Stimulated activated CD8-positive, alpha-beta memory T cell treated with anti-CD3 and anti-CD28 coated beads, Interleukin-4, amount 100 ng/mL, for 48 hours (primary cell): ENCODE measurements around the gene PNCK.

Experiments used
- DNase-seq: peaks from one replicate; pipeline ENCODE4 v3.0.0-alpha.2; 2020

The PNCK gene

DNA sequence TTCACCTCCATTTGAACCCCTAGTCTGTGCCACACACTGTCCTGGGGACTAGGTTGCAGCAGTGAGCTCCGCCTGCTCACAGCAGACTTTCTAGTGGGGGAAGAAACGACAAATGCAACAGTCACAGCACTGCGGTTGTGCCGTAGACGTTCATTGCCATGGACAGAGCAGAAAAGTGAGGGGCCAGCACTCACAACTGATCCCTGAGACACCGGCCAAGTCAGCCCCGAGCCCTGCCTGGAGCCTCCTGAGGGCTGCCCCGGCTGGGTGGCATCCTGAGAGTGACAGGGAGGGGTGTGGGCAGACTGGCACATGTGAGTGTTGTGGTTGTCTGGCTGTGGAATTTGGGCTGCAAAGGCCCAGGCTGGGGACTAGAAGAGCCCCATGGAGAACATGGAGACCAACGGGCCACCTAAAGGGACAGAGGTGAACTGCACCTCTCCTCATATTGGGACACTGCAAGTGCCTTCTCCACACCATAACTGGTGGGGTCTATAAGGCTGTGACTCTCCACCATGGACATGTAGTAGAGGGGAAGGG is 22.0 kb downstream of the PNCK start:
- no peak for DNase-seq

DNA sequence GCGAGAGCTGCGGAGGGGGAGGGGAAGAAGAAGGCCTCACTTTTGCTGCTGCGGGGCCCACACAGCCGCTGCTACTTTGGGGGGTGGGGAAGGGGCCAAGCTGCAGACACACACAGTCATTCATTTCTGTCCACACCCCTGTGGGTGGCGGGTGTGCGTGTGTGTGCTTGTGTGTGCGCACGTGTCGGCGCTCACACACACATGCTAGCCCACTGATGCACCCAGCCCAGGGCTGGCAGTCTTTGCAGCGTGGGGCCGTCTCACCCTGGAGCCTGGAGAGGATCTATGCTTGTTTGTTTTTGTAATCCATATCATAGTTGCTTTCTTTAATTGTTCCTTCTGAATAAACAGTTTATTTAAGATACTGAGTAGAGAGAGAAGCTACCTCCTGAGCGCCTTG is 22.7 kb downstream of the PNCK start:
- no peak for DNase-seq

DNA sequence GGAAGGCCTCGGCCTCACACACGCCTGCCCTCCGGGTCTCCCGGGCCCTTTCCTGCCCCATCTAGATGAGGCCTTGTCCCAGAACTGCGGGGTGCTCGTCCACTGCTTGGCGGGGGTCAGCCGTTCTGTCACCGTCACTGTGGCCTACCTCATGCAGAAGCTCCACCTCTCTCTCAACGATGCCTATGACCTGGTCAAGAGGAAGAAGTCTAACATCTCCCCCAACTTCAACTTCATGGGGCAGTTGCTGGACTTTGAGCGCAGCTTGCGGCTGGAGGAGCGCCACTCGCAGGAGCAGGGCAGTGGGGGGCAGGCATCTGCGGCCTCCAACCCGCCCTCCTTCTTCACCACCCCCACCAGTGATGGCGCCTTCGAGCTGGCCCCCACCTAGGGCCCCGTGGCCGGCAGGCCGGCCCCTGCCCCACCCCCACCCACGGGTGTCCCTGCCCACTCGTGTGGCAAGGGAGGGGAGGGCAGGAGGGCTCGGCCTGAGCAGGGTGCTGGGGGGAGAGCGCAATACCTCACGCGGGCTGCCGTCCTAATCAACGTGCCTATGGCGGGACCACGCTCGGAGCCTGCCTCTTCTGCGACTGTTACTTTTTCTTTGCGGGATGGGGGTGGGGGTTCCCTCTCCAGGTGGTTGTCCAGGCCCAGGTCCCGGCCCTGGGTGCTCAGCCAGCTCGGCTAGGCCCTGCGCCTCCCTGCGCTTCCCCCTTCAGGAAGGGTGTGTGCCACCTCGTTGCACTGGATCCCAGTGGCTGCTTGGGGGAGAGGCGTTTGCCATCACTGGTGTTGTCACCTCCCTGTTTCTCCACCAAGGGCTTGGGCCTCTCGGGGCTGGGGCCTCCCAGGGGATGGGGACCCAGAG is 23.5 kb downstream of the PNCK start:
- no peak for DNase-seq

DNA sequence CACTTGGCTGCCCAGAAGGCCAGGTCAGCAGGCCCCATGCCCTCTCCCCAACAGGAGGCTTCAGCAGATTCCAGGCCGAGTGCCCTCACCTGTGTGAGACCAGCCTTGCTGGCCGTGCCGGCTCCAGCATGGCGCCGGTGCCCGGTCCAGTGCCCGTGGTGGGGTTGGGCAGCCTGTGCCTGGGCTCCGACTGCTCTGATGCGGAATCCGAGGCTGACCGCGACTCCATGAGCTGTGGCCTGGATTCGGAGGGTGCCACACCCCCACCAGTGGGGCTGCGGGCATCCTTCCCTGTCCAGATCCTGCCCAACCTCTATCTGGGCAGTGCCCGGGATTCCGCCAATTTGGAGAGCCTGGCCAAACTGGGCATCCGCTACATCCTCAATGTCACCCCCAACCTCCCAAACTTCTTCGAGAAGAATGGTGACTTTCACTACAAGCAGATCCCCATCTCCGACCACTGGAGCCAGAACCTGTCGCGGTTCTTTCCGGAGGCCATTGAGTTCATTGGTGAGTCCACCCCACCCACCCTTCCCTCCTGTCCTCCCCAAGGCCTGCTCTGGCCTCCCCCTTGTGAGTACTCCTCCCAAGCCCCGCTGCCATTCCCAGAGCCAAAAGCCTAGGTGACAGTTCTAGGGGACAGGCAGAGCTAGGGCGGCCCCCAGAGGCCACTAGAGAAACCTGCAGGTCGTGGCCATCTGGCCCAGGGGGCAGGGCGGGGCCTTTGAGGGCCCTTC is 24.3 kb downstream of the PNCK start:
- peak; percentile 52 for DNase-seq

DNA sequence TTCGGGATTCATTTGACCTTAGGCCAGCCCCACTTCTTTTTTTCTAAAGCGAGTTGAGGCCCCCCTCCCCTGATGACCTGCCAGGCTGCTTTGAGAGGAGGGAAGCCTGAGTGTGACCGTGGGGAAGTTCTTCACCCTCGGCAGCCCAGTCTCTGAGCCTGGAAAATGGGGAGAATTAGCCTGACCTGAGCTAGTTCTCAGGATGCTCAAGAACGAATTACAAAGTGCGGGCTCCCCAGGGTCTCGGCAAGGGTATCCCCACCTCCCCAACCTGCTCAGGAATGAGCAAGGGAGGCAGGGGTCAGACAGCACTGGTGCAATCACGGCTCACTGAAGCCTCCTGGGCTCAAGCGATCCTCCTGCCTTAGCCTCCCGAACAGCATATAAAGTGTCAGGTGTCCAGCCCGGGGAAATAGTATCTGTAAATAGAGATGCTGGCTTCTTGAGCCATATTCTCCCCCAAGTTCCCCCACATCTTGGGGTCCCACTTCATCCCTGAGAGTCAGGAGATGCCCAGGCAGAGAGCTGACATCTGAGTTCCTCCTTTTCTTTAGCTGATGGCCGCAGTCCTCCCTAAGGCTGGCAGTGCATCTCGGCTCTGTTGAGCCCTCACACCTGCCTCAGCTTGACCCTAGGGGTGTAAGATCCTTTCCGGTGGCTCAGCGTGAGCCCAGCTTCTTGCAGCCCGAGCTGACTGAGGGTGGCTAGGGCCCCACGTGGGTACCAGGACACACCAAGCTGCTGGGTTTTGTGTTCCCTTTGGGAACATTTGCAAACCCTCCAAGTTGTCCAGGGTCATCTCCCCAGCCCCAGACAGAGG is 25.0 kb downstream of the PNCK start:
- DNase-seq, result no peak

DNA sequence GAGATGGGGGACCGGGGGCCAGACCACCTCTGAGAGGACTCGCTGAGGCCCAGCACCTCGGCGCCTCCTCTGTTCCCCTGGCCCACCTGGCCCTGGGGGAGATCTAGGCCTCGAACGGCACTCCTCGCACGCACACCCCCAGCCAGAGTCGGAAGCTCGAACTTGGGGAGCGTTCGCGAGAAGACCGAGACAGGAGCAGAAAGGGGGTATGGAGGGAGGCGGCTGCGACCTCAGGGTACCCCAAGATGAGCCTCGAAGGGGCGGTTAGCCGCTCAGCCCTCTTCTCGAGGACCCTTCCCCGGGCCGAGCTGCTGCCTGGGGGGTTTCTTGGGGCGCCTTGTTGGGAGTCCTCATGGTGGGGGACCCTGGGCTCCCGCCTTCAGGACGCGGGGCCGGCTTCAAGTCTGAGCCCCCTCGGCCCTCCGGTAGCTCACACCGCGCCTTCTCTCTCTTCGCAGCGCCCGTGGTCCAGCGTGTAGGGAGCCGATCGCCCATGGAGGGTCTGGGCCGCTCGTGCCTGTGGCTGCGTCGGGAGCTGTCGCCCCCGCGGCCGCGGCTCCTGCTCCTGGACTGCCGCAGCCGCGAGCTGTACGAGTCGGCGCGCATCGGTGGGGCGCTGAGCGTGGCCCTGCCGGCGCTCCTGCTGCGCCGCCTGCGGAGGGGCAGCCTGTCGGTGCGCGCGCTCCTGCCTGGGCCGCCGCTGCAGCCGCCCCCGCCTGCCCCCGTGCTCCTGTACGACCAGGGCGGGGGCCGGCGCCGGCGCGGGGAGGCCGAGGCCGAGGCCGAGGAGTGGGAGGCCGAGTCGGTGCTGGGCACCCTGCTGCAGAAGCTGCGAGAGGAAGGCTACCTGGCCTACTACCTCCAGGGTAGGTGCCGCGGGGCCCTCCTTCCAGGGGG is 25.9 kb downstream of the PNCK start:
- DNase-seq, result no peak

DNA sequence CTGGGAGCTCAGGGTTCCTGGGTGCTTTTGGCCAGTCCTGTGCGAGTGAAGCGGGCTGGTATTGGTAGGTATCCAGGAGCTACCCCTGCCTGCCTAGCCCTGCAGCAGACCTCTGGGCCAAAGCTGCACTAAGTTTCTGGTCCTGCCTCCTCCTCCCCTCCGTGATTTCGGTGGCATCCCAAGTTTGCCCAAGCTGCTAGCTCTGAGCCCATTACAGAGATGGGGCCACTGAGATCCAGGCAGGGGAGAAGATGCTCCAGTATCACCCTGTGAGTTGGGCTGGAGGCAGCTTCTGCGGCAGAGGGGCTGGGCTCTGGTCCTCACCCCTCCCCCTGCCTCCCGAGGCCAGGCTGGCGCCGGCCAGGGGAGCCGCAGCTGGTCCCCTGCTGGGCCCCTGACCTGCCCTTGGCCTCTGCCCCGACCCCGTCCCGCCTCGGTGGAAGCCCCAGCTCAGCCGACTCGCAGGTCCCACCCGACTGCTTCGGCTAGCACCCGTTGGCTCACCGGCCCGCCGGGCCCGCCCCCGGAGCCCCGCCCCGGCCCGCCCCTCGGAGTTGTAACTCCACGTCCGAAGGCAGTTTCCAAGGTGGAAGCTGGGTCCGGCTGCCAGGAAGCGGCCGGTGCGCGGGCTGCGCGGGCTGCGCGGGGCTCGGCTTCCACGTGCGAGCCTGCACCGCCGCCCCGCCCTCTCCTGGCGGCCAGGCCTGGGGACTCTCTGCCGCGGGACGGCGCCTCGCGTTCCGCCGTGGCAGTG is 26.8 kb downstream of the PNCK start, which contains the start of gene DUSP9:
DUSP9 (plus strand) TSS at position 584 of the 754 bp plus-strand sequence. CDS start 751 bp downstream, outside the sequence.
- no peak for DNase-seq

DNA sequence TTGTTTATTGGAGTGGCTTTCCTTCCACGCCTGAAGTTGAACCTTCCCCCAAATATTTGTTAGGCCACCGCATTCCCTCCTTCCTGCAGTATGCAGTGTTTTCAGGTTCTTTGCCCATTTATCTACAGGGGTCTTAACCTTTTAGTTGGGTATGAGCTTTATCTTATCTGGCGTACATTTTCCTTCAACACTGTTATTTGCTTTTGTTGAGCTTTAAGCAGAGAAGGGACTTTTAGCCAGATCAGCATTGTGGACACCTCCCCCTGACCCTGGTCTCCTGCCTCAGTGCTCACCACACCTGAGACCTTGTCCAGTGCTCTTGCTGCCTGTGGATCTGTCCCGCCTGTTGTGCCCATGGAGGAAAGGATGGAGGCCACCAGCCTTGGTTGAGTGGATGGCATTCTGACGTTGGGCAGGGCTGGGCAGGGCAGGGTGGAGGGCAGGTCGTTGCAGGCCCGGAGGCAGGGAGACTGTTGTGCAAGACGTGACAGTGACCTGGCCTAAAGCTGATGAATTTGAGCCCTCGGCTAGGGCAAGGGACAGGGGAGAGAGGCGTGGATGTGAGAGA is 27.6 kb downstream of the PNCK start:
- no peak for DNase-seq

DNA sequence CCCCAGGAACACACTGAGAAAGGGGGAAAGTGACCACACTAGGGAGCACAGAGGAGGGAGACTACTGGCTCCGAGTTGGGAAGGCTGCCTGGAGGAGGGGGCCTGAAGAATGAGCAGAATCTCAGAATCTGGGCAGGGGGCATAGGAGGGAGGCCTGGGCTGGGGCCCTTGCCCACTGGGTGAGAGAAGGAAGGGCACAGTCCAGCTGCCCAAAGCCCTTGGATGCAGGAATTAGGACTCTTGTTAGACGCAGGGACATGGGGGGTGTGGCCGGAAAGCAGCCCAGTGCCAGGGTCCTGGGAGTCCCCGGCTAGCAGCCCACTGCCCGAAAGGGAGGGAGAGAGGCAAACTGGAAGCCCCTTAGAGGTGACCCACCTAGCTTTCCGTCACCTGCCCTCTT is 28.5 kb downstream of the PNCK start:
- DNase-seq, result no peak

DNA sequence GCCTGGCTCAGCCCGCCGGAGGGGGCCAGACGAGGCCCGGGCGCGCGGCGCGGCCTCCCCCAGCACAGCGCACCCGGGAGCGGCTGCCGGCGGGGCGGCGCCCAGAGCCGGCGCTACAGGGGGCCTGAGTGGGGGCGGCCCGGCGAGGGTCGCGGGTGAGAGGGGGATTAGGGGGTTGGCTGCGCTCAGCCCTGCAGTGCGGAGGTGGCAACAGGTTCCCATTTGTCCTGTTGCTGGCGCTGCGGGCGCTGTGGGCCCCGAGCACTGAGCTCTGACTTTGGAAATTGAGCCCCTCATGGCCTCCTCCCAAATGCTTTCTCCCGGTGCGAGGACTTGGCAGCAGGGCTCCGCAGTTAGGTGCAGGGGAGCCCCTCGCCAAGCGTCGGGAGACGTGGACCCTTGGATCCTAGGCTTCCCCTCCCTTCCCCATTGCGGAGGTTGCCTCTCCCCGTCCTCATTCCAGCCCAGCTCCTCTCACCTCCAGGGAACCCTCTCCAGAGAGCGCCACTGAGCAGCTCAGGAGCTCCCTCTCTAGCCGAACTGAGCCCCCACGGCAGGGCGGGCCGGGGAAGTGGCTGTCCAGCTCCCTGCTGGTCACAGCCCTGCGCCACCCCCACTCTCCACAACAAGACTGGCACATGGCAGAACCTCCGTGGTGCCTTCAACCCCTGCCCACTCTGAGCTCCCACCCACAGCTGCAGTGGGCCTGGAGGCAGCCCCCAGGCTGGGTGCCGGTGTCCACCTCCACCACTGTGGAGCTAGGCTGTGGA is 29.1 kb downstream of the PNCK start:
- DNase-seq, result no peak

DNA sequence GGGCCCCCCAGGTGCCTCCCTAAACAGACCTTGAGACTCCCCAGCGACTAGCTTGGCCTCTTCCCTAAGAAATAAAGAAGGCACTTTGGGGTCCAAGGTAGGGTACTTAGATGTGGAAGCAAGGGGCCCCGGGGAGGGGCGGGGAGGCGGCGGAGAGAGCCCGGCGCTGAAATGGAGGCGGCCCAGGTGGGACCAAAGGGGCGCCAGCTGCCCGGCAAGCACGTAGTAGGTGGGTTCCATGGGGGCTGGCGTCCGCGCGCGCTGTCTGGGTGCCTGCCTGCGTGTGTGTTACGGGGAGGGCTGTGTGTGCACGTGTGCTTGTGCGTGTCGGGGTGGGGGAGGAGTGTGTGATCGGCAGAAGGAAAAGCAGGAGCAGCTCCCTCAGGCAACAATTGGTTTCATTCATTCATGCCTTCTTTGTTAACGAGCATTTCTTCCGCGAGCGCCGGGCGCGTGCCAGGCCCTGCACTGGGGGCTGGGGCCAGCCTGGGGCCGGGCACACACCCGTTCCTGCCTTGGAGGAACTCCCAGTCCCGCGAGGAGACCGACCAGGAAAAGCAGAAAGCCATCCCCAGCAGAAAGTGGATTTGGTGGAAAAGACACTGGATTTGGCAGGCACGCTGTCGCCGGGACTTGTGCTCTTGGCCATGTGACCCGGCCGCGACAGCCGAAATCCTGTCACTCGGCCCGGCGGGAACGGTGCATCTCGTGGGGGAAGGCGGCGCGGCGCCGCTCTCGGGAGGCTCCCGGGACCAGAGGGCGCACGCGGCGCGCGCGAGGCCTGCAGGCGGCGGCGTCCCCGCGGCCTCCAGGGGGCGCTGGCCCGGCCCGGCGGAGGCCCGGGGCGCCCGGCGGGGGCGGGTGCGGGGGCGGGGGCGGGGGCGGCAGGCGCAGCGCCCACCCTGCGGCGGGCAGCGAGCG is 29.9 kb downstream of the PNCK start:
- no peak for DNase-seq

DNA sequence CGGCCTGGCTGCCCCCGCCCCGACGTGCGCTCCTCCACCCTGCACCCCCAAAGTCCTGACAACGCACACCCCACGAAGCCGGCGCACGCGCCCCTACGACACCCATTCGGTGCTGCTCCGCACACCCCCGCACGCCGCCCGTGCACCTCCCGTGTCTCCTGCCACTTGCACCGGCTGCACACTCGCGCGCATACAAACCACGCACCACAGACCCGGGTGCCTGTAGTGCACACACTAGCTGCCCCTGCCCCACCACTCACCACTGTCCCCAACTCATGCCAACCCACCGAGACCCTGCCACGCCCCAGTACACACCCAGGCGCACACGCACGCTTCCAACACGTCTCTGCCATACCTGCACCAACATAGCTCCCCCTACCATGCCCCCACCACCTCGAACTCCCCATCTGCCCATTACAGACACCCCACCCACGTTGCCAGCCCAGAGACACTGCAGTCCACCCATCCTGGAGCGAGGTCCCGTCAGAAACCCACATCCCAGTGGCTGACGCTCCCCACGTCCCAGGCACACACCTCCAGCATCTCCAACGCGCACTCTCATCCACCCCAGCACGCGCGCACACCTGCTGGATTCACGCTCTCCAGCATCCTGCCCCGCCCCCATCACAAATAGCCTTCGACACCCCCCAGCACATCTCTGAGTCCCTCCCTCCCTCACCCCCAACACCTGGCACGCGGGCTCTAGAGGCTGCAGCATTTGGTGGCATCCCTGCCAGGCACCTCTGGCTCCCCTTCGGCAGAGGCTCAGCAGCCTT is 30.8 kb downstream of the PNCK start:
- DNase-seq, result no peak

DNA sequence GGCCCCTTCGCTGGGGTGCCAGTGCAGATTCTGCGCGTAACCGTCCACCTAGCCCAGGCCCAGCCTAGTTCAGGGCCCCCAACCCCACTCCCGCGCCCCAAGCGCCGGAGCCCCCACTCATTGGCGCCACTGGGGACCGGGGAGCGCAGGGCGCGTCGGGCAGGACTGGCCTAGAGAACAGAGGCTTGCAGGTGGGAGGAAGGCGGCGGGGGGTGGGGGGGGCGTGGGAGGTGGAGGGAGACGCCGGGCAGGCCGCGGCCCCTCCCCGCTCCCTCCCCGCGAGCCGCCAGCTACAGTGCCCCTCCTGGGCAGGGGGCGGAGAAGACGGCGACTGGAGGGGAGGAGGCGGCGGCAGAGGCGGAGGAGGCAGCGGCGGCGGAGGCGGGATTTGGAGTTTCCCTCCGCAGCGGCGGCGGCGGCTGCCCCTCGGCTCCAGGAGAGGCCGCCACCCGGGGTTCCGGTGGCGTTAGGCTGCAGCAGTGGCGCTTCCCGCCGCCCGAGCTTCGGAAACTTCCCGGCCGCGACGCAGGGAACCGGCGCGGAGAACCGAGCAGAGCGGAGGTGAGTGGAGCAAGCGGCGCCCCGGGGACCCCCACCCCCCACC is 31.5 kb downstream of the PNCK start:
- DNase-seq, result no peak

DNA sequence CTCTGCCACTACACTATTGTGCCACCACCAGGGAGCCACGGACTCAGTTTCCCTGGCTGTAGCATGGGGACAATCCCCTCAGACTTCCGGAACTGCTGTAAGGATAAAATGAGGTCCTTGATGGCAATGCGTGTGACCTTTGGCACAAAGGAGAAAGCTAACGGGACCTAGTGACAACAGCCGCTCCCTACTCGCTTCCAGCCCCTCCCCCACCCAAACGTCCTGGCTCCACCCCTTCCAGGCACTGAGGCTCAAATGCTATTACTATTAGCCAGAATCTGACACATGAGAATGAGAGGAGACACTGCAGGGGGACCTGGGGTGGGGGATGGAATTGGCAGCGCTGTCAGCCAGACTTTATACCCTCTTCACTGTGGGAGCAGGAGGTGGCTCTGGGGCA is 32.0 kb downstream of the PNCK start:
- DNase-seq, result no peak

DNA sequence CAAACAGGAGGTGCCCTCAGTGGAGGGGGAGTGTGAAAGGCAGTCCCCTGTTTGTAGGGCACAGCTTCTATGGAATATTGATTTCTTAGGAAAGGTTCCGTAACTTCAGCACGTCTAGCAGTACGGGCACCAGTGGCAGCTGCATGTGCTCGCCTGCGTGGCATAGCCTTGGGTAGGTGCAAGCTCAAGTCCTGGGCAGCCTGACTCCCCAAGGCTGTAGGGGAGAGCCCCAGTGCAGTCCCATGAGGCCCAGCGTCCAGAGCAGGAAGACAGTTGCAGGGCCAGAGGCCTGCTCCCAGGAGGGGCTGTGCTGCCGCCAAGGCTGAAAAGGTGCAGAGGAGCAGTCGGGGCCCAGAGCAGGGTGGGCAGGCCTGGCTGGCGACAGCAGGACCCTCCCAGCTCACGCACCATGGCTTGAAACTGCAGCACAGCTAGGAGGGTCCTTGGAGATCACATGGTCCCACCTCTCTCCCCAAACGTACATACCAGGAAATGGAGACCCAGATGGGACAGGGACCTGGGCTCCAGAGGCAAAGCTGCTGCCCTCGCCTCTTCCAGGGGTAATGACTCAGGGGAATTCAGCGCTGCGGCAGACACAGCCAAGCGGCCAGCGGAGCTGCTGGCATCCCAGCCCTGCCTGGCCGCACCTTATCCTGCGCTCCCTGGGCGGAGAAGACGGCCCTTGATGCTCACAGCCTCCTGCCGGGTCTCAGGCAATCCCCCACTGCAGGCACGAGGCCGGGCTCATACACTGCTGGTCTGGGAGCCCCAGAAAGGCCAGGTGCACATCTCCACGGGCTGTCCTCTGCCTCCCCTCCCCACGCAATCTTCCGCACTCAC is 32.7 kb downstream of the PNCK start:
- DNase-seq, result no peak

DNA sequence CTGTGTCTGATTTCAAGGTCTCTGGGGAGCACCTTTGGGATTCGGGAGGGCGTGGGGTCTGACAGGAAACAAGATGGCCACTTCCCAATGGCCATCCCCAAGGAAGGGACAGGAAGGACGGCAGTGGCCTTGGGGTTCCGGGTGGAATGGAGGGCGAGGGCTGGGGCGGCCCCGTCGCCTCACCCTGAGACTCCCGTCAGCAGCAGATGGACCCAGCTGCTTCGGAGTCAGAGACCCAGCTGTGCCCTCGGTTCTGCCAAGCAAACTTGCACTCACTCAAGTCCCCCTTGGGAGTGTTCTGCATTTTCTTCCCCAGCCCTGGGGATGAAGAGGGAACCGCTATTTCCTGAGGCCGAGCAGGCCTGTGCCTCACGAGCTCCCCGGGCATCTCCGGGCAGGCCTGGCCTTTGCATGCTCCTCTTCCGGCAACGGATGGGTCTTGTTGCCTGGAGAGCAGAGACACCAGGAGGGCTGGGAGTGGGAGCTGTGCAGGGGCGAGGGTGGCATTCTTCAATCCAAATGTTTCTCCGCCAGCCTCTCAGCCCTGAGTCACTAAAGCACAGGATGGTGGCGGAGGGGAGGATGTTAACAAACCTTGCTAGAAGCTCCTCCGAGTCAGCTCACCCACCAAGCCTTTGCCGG is 33.4 kb downstream of the PNCK start:
- DNase-seq, result no peak
